Hepatocyte (in vitro differentiated cells): ENCODE results near the gene FADS3.

Experiments
- EZH2 ChIP-seq: fragments of 200-600 bp; sonication (generic); IDR thresholded peaks from 2 replicates; pipeline ENCODE4 v1.6.1; 2016; ENCODE audit warnings: antibody characterized with exemption, mild to moderate bottlenecking, borderline replicate concordance
- EZH2phosphoT487 ChIP-seq: fragments of 200-600 bp; sonication (generic); IDR thresholded peaks from one replicate; pipeline ENCODE4 v1.6.1; 2018; ENCODE audit warnings: antibody characterized with exemption, mild to moderate bottlenecking, low read depth, moderate library complexity; ENCODE audit not compliant: unreplicated experiment, severe bottlenecking
- TF ChIP-seq, protein P1 (sequence below): fragments of 200-600 bp; sonication (generic); IDR thresholded peaks from 2 replicates; pipeline ENCODE4 v1.5.1; 2016; ENCODE audit warnings: antibody characterized with exemption, mild to moderate bottlenecking; ENCODE audit not compliant: poor library complexity

DNA sequence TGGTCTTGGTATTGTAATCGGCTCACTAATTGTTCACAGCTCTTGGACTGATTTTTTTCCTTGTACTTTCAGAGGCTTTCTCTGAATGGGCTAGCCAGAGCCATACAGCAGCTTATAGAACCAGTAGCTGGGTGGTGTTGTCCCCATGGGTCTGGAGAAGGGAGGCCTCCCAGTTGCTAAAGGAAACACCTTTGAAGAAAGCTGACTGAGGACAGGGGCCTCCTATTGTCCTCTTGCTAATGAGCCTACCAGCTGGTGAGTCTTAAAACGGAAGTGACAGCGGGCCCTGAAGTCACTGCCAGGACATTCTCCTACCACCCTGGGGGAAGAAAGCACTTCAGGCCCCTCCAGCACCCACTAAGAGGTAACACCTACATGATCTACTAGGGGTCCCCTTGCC is 9.9 kb downstream of the FADS3 start:
- TF ChIP-seq, protein P1, sequence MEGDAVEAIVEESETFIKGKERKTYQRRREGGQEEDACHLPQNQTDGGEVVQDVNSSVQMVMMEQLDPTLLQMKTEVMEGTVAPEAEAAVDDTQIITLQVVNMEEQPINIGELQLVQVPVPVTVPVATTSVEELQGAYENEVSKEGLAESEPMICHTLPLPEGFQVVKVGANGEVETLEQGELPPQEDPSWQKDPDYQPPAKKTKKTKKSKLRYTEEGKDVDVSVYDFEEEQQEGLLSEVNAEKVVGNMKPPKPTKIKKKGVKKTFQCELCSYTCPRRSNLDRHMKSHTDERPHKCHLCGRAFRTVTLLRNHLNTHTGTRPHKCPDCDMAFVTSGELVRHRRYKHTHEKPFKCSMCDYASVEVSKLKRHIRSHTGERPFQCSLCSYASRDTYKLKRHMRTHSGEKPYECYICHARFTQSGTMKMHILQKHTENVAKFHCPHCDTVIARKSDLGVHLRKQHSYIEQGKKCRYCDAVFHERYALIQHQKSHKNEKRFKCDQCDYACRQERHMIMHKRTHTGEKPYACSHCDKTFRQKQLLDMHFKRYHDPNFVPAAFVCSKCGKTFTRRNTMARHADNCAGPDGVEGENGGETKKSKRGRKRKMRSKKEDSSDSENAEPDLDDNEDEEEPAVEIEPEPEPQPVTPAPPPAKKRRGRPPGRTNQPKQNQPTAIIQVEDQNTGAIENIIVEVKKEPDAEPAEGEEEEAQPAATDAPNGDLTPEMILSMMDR, result no peak
- TF ChIP-seq EZH2, result no peak
- no peak for TF ChIP-seq EZH2phosphoT487
